GM13976 (cell line): ENCODE results near the gene LDHB.
"Not testable (repeated sequence)": the region's sequence is repeated elsewhere in the genome, so short reads cannot be mapped to it uniquely, and the experiment has no call there.

ENCODE experiments used
- DNase-seq: peaks from one replicate; pipeline ENCODE4 v3.0.0; 2012; ENCODE audit warnings: low spot score
- CTCF ChIP-seq: IDR thresholded peaks from 2 replicates; pipeline ENCODE4 v1.5.1; 2012; ENCODE audit warnings: borderline replicate concordance, mild to moderate bottlenecking; ENCODE audit not compliant: insufficient read depth; ENCODE audit errors: extremely low read depth, missing control alignments, control extremely low read depth
- in situ Hi-C: fragments of 300-500 bp; cut with MboI; formaldehyde crosslinking; loops from one replicate; pipeline ENCODE4 v1.12.0; 2022; ENCODE audit warnings: low sequenced_read_pairs, mixed read lengths, inconsistent platforms; ENCODE audit not compliant: unreplicated experiment

The LDHB gene

GRCh38 chr12:21650997-21651396, 6.6 kb downstream of the LDHB start:
- in situ Hi-C loops = no loop called here
- DNase-seq = no peak
- TF ChIP-seq CTCF = no peak

DNA sequence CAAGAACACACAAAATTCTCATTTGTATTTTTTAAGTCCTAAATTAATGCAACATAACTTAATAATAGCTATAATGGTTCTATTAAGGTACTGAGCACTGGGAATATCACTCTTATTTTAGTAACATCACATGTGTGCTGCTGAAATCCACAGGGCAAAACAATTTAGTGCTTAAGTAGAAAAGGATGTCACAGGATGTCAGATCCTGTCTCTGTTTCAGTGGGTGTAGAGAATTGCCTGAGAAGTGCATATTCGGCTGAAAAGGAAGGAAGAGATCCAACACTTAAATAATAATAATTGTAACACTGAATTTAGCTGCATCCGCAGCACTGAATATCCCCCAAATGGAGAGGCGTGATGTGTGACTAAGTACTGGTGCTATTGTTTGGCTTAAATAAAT, 8.6 kb downstream of the LDHB start:
- TF ChIP-seq CTCF = no peak
- in situ Hi-C loops = no loop called here
- no peak for DNase-seq

GRCh38 chr12:21648378-21648777, 9.3 kb downstream of the LDHB start:
- no peak for TF ChIP-seq CTCF
- in situ Hi-C loops = no loop called here
- no peak for DNase-seq

- no peak for DNase-seq
- in situ Hi-C loops = no loop called here
- no peak for TF ChIP-seq CTCF
Measured at GRCh38 chr12:21647179-21647578, 10.5 kb downstream of the LDHB start.

GRCh38 chr12:21645041-21645500, 12.6 kb downstream of the LDHB start:
- in situ Hi-C loops, DNase-seq: not testable (repeated sequence)

DNA sequence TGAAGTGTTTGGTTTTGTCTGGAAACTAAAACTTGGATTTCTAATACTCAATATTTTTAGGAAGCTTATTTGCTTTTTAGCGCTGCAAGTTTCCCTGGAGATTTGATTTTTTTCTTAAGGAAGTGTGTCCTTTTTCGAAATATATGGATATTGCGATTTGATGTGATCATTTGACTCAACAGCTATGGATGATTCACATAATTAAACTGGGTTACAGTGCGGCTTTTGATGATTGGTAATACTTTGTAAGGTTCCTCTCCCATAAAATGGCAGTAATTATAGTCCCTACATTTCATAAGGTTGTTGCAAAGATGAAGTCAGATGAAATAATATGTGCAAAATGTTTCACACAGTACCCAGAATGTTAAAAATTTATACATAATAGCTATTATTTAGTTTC, 13.1 kb downstream of the LDHB start:
- no peak for DNase-seq
- in situ Hi-C loops = no loop called here
- TF ChIP-seq CTCF = no peak

DNA sequence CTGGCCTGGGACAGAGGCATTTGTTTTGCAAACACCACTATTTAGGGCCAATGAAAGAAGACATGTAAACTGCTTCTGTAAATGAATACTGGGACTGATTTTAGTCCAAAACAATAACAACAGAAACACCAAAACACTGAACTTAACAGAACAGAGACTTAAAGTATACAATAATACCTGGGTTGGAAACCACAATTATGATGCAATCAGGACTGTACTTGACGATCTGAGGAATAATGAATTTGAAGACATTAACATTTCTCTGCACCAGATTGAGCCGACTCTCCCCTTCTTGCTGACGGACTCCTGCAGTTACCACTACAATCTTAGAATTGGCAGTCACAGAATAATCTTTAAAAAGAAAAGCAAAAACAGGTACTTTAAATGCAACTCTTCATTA, 13.9 kb downstream of the LDHB start:
- in situ Hi-C loops = no loop called here
- no peak for TF ChIP-seq CTCF
- DNase-seq = no peak
